ENCODE measurements around the gene PEX10.

DNA sequence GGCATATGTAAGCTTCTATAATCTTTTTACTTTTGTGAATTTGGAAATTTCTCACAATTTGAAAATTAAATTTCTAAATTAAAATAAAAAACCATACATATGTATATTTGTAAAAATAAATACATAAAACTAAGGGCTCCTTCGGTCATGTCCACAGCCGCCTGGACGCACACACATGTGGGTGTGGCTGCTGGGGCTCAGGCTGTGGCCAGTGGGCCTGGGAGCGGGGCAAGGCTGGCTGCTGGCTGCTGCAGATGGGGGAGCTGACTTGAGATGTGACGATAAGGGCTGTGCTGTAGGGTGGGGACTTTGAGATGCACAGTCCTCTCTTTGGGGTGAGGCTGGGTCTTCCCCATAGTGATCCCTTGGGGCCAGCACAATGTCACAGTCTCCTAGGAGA is 15.9 kb downstream of the PEX10 start:
- TF ChIP-seq POLR2A (IDR thresholded peaks at IDR 0.05) (no peak), CTCF (IDR thresholded peaks at IDR 0.05 in 4 of 5, conservative IDR thresholded peaks at IDR 0.05 in 1 of 5) (no peak)

Data from gastrocnemius medialis (tissue), 4 donors.